Natural killer cell treated with Interleukin-12 subunit alpha and Interleukin-12 subunit beta and Interleukin-15 and Interleukin-18, amount 100 ng/mL, for 72 hours (primary cell): ENCODE results near the gene MACROH2A2. TPM values are rescaled to one million over a fixed set of nuclear protein-coding genes. Genes with fewer than 3 reads are reported as not detected.
"Not testable (repeated sequence)": the region's sequence is repeated elsewhere in the genome, so short reads cannot be mapped to it uniquely, and the experiment has no call there.

Experiments
- ATAC-seq, 2 donors: fragments of 150-1000 bp; cut with Tn5 transposase in 1 of 2; sonication (Bioruptor Pico), chemical (Tn5 transposase) in 1 of 2; 2 replicates each; pipeline ENCODE4 v1.10.0; 2021
- DNase-seq: peaks from one replicate; pipeline ENCODE4 v3.0.0; 2022; ENCODE audit warnings: low spot score
- H3K27ac Mint-ChIP-seq, 2 donors: 1 replicate in 1 of 2; 2 replicates in 1 of 2; pipeline ENCODE4 v1.8.0; 2022; ENCODE audit warnings: mixed read lengths in 2 of 2, mild to moderate bottlenecking in 1 of 2, moderate library complexity in 1 of 2
- H3K27me3 Mint-ChIP-seq, 2 donors: 1 replicate in 1 of 2; 2 replicates in 1 of 2; pipeline ENCODE4 v1.8.0; 2022; ENCODE audit warnings: mixed read lengths in 2 of 2
- H3K36me3 Mint-ChIP-seq: one replicate; pipeline ENCODE4 v1.8.0; 2022; ENCODE audit warnings: mixed read lengths
- H3K4me1 Mint-ChIP-seq, 2 donors: 1 replicate in 1 of 2; 2 replicates in 1 of 2; pipeline ENCODE4 v1.8.0; 2022; ENCODE audit warnings: low read depth in 2 of 2, mixed read lengths in 2 of 2, mild to moderate bottlenecking in 1 of 2
- H3K4me3 Mint-ChIP-seq: one replicate; pipeline ENCODE4 v1.8.0; 2022; ENCODE audit warnings: mixed read lengths
- H3K9me3 Mint-ChIP-seq: 2 replicates; pipeline ENCODE4 v1.8.0; 2022; ENCODE audit warnings: mixed read lengths
- total RNA-seq, 2 donors: library from RNA; stranded (reverse); gene quantifications; one replicate each; pipeline ENCODE4 v1.2.3, GENCODE V29; 2022

The MACROH2A2 gene
- total RNA-seq, 2 donors from 2014 or later: 0.43 to 0.56 TPM

- no peak for ATAC-seq
- H3K4me1 Mint-ChIP-seq: no peaks in the 10 kb centered on the region
- DNase-seq: no peak
- H3K27me3 Mint-ChIP-seq: peaks cover 0 to 16% of the 10 kb centered on the region in 2 donors
- H3K36me3 Mint-ChIP-seq: no peaks in the 10 kb centered on the region
- no peak overlapping the region for H3K4me3 Mint-ChIP-seq
- no peak overlapping the region for H3K27ac Mint-ChIP-seq
- H3K9me3 Mint-ChIP-seq: no peaks in the 10 kb centered on the region
Observed at GRCh38 chr10:70078329-70078728, 25.7 kb downstream of the MACROH2A2 start.

GRCh38 chr10:70078937-70079336 lies 26.3 kb downstream of the MACROH2A2 start:
- peaks cover 0 to 16% of the 10 kb centered on the region in 2 donors for H3K27me3 Mint-ChIP-seq
- H3K4me3 Mint-ChIP-seq: no peak overlapping the region
- H3K9me3 Mint-ChIP-seq: no peaks in the 10 kb centered on the region
- no peaks in the 10 kb centered on the region for H3K4me1 Mint-ChIP-seq
- DNase-seq: no peak
- no peaks in the 10 kb centered on the region for H3K36me3 Mint-ChIP-seq
- H3K27ac Mint-ChIP-seq: no peak overlapping the region
- ATAC-seq: no peak

GRCh38 chr10:70080789-70081188 lies 28.1 kb downstream of the MACROH2A2 start:
- not testable (repeated sequence) for DNase-seq, H3K4me3 Mint-ChIP-seq, H3K4me1 Mint-ChIP-seq, ATAC-seq, H3K9me3 Mint-ChIP-seq, H3K36me3 Mint-ChIP-seq
- H3K27ac Mint-ChIP-seq: peak overlapping the region in 1 of 2 donors; percentile 40
- H3K27me3 Mint-ChIP-seq: peaks cover 0 to 16% of the 10 kb centered on the region in 2 donors

GRCh38 chr10:70084189-70084588 lies 31.5 kb downstream of the MACROH2A2 start:
- no peak overlapping the region for H3K4me3 Mint-ChIP-seq
- ATAC-seq (no peak), DNase-seq (no peak)
- no peak overlapping the region for H3K27ac Mint-ChIP-seq
- no peaks in the 10 kb centered on the region for H3K4me1 Mint-ChIP-seq
- no peaks in the 10 kb centered on the region for H3K36me3 Mint-ChIP-seq
- H3K27me3 Mint-ChIP-seq: peaks cover 0 to 6% of the 10 kb centered on the region in 2 donors
- H3K9me3 Mint-ChIP-seq: no peaks in the 10 kb centered on the region

GRCh38 chr10:70085975-70086613 lies 33.4 kb downstream of the MACROH2A2 start:
- Mint-ChIP-seq H3K4me3 (no peak overlapping the region), H3K36me3 (no peaks in the 10 kb centered on the region), H3K27me3 (peaks cover 0 to 4% of the 10 kb centered on the region in 2 donors), H3K9me3 (no peaks in the 10 kb centered on the region), H3K4me1 (no peaks in the 10 kb centered on the region), H3K27ac (no peak overlapping the region)
- ATAC-seq (no peak), DNase-seq (no peak)

- H3K4me3 Mint-ChIP-seq: no peak overlapping the region
- DNase-seq: no peak
- H3K27me3 Mint-ChIP-seq: no peaks in the 10 kb centered on the region
- H3K4me1 Mint-ChIP-seq: peaks cover 11 to 14% of the 10 kb centered on the region in 2 donors
- no peaks in the 10 kb centered on the region for H3K9me3 Mint-ChIP-seq
- ATAC-seq: no peak
- H3K27ac Mint-ChIP-seq: no peak overlapping the region
- no peaks in the 10 kb centered on the region for H3K36me3 Mint-ChIP-seq
Observed at GRCh38 chr10:70087616-70088307, 35.1 kb downstream of the MACROH2A2 start.

- no peak for DNase-seq
- no peaks in the 10 kb centered on the region for H3K27me3 Mint-ChIP-seq
- no peak overlapping the region for H3K4me3 Mint-ChIP-seq
- H3K9me3 Mint-ChIP-seq: no peaks in the 10 kb centered on the region
- no peak for ATAC-seq
- H3K4me1 Mint-ChIP-seq: peaks cover 14 to 19% of the 10 kb centered on the region in 2 donors
- H3K27ac Mint-ChIP-seq: no peak overlapping the region
- H3K36me3 Mint-ChIP-seq: no peaks in the 10 kb centered on the region
Observed at GRCh38 chr10:70088308-70088698, 35.7 kb downstream of the MACROH2A2 start.

- no peaks in the 10 kb centered on the region for H3K9me3 Mint-ChIP-seq
- H3K4me1 Mint-ChIP-seq: peaks cover 27 to 33% of the 10 kb centered on the region in 2 donors
- ATAC-seq (no peak), DNase-seq (no peak)
- no peaks in the 10 kb centered on the region for H3K27me3 Mint-ChIP-seq
- no peak overlapping the region for H3K4me3 Mint-ChIP-seq
- no peaks in the 10 kb centered on the region for H3K36me3 Mint-ChIP-seq
- no peak overlapping the region for H3K27ac Mint-ChIP-seq
Observed at GRCh38 chr10:70090013-70090412, 37.4 kb downstream of the MACROH2A2 start.

- H3K27me3 Mint-ChIP-seq: no peaks in the 10 kb centered on the region
- DNase-seq (no peak), ATAC-seq (no peak)
- H3K4me3 Mint-ChIP-seq: no peak overlapping the region
- no peaks in the 10 kb centered on the region for H3K36me3 Mint-ChIP-seq
- peaks cover 29 to 33% of the 10 kb centered on the region in 2 donors for H3K4me1 Mint-ChIP-seq
- no peak overlapping the region for H3K27ac Mint-ChIP-seq
- H3K9me3 Mint-ChIP-seq: no peaks in the 10 kb centered on the region
Observed at GRCh38 chr10:70090951-70091350, 38.3 kb downstream of the MACROH2A2 start.

GRCh38 chr10:70092389-70092718 lies 39.7 kb downstream of the MACROH2A2 start:
- Mint-ChIP-seq H3K27ac (peak overlapping the region; percentile 88 to 96), H3K4me1 (peaks cover 36 to 37% of the 10 kb centered on the region in 2 donors), H3K36me3 (no peaks in the 10 kb centered on the region), H3K4me3 (peak overlapping the region; percentile 66), H3K27me3 (no peaks in the 10 kb centered on the region), H3K9me3 (no peaks in the 10 kb centered on the region)
- no peak for ATAC-seq
- no peak for DNase-seq

GRCh38 chr10:70093335-70093944 lies 40.8 kb downstream of the MACROH2A2 start:
- peak; percentile 64 to 73 for ATAC-seq
- DNase-seq: no peak
- H3K36me3 Mint-ChIP-seq: no peaks in the 10 kb centered on the region
- H3K9me3 Mint-ChIP-seq: no peaks in the 10 kb centered on the region
- H3K27me3 Mint-ChIP-seq: no peaks in the 10 kb centered on the region
- H3K4me1 Mint-ChIP-seq: peaks cover 36 to 37% of the 10 kb centered on the region in 2 donors
- peak overlapping the region; percentile 66 for H3K4me3 Mint-ChIP-seq
- H3K27ac Mint-ChIP-seq: peak overlapping the region; percentile 88 to 96

- Mint-ChIP-seq H3K4me1 (peaks cover 36 to 37% of the 10 kb centered on the region in 2 donors), H3K27ac (no peak overlapping the region), H3K27me3 (no peaks in the 10 kb centered on the region), H3K9me3 (no peaks in the 10 kb centered on the region), H3K36me3 (no peaks in the 10 kb centered on the region), H3K4me3 (peak overlapping the region; percentile 8)
- no peak for DNase-seq
- ATAC-seq: no peak
Observed at GRCh38 chr10:70094250-70094649, 41.6 kb downstream of the MACROH2A2 start.

GRCh38 chr10:70096016-70096704 lies 43.5 kb downstream of the MACROH2A2 start:
- H3K27ac Mint-ChIP-seq: no peak overlapping the region
- DNase-seq (no peak), ATAC-seq (no peak)
- H3K4me1 Mint-ChIP-seq: peaks cover 36 to 37% of the 10 kb centered on the region in 2 donors
- H3K36me3 Mint-ChIP-seq: no peaks in the 10 kb centered on the region
- H3K9me3 Mint-ChIP-seq: no peaks in the 10 kb centered on the region
- H3K4me3 Mint-ChIP-seq: no peak overlapping the region
- H3K27me3 Mint-ChIP-seq: no peaks in the 10 kb centered on the region
